HEK293 (cell line): Measurements from ENCODE around the gene CSF3.

ENCODE experiments used
- CTCF ChIA-PET: fragments of 350-600 bp; formaldehyde crosslinking; extraction: SDS; loops from one replicate; lab custom pipeline; 2021; ENCODE audit warnings: antibody characterized with exemption; lab: Yijun Ruan, JAX
- POLR2A ChIA-PET: fragments of 300-600 bp; formaldehyde crosslinking; extraction: SDS; loops from one replicate; lab custom pipeline; 2020; ENCODE audit warnings: antibody characterized with exemption, inconsistent platforms; lab: Yijun Ruan, JAX
- H3K27ac ChIP-seq: fragments of 200-500 bp; sonication (Bioruptor generic); 2 replicates; pipeline ENCODE4 v1.5.1; 2014; ENCODE audit warnings: low read depth, low read length, control low read depth, inconsistent platforms; ENCODE audit errors: extremely low read depth
- H3K36me3 ChIP-seq, 2 experiments: fragments of 200-500 bp in 1 of 2; sonication (Bioruptor generic) in 1 of 2; 1 replicate in 1 of 2; 2 replicates in 1 of 2; pipeline ENCODE4 v1.5.1; 2014 to 2017; ENCODE audit warnings: inconsistent platforms in 2 of 2, low read length in 2 of 2; ENCODE audit not compliant: control insufficient read depth in 2 of 2, insufficient read depth in 1 of 2
- H3K4me1 ChIP-seq: fragments of 200-500 bp; sonication (Bioruptor generic); 2 replicates; pipeline ENCODE4 v1.5.1; 2014; ENCODE audit warnings: mild to moderate bottlenecking, low read length, inconsistent platforms; ENCODE audit not compliant: control insufficient read depth, insufficient read depth
- H3K4me3 ChIP-seq: 2 replicates; pipeline ENCODE4 v1.5.1; 2011; ENCODE audit warnings: low read depth, mild to moderate bottlenecking, control low read depth, low read length, moderate library complexity
- H3K9me3 ChIP-seq: fragments of 200-500 bp; sonication (Bioruptor generic); 2 replicates; pipeline ENCODE4 v1.5.1; 2014; ENCODE audit warnings: low read depth, low read length, inconsistent platforms; ENCODE audit not compliant: control insufficient read depth, insufficient read depth
- HOXC10 ChIP-seq: sonication (generic); formaldehyde crosslinking; IDR thresholded peaks from 2 replicates; pipeline ENCODE4 v1.8.1; 2023; ENCODE audit warnings: mild to moderate bottlenecking, missing genetic modification reagents
- ZNF174 ChIP-seq: fragments of 450-650 bp; formaldehyde crosslinking; IDR thresholded peaks from 2 replicates; pipeline ENCODE4 v1.5.0; 2017; ENCODE audit warnings: missing biosample characterization, mild to moderate bottlenecking, missing genetic modification characterization
- ZNF544 ChIP-seq: fragments of 450-650 bp; formaldehyde crosslinking; IDR thresholded peaks from 2 replicates; pipeline ENCODE4 v1.5.0; 2017; ENCODE audit warnings: missing biosample characterization, missing genetic modification characterization
- ZNF623 ChIP-seq: fragments of 450-650 bp; formaldehyde crosslinking; IDR thresholded peaks from 2 replicates; pipeline ENCODE4 v1.5.1; 2016; ENCODE audit warnings: missing biosample characterization, missing genetic modification characterization

Gene CSF3

DNA sequence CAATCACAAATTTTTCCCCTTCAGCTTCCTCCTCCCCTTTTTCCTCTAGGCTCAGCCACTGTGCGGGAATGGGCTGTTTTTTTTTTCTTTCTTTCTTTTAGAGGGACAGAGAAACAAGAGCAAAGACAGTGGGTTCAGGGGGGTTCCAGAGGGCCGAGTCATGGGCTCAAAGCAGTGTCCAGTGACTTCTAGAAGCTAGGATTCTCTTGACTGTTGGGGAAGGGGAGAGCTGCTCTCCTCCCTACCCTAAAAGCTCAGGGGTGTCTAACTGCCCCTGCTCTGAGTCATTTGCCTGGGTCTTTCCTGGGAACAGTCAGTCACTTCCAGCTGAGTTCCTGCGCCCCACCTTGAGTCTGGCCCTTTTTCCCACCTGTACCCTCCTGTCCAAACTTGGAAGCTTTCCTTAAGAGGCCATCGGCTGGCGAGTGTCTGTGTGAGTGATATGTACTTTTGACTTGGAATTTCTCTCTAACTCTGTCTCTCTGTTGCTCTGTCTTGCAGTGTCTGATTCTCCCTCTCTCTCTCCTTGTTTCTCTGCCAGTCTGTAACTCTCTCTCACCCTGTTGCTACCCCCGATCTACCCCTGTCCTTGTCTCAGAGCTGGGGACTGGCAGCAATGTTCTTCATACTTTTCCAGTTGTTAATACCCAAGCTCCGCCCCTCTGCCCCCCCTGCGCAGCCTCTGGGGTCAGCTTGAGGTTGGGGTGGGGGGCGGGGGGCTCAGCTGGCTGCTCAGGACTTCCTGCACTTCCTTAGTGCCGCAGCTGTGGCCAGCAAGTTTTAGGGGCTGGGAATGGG lies 49.9 kb downstream of the CSF3 start (continued):
- TF ChIP-seq ZNF623 (tag by site-specific recombination): no peak

- ChIA-PET POLR2A (interaction anchor here (0.6 to 3.1 kb wide), 12 partner anchors 9 to 80 kb away, joined by 3 to 15 read pairs (median 4); partner anchors contain the start of genes CASC3, MED24 and NR1D1), CTCF (interaction anchor here (0.6 to 10.6 kb wide), 13 partner anchors 9 to 818 kb away, joined by 3 to 166 read pairs (median 7); partner anchors contain the start of gene MED24)
- H3K9me3 ChIP-seq: no peaks in the 10 kb centered on the region
- H3K4me1 ChIP-seq: peaks cover 35% of the 10 kb centered on the region
- no peak overlapping the region for H3K27ac ChIP-seq
- H3K4me3 ChIP-seq: no peak overlapping the region
- TF ChIP-seq ZNF544 (tag by site-specific recombination) (no peak), HOXC10 (CRISPR knock-in tag) (no peak), ZNF174 (no peak)
- H3K36me3 ChIP-seq: no peaks in the 10 kb centered on the region
Observed at GRCh38 chr17:40065769-40066510, 50.7 kb downstream of the CSF3 start.
